Endodermal cell (in vitro differentiated cells): ENCODE results near the gene FGF12. TPM values are rescaled to one million over a fixed set of nuclear protein-coding genes. Genes with fewer than 3 reads are reported as not detected.
A peak's percentile ranks its signal among the peaks of the same experiment; 100 is the strongest.
"Not testable (repeated sequence)": the region's sequence is repeated elsewhere in the genome, so short reads cannot be mapped to it uniquely, and the experiment has no call there.

Experiments used
- DNase-seq: peaks from one replicate; pipeline ENCODE4 v3.0.0-alpha.2; 2017
- H3K27ac ChIP-seq: 2 replicates; pipeline ENCODE4 v1.5.1; 2013; ENCODE audit warnings: mild to moderate bottlenecking, low read depth, low read length, moderate library complexity
- H3K27me3 ChIP-seq: 2 replicates; pipeline ENCODE4 v1.6.1; 2013; ENCODE audit warnings: mild to moderate bottlenecking, low read length, moderate library complexity; ENCODE audit not compliant: insufficient read depth, control insufficient read depth, poor library complexity, severe bottlenecking
- H3K36me3 ChIP-seq: 2 replicates; pipeline ENCODE4 v1.7.0; 2013; ENCODE audit warnings: mild to moderate bottlenecking, low read length, moderate library complexity; ENCODE audit not compliant: control insufficient read depth, insufficient read depth
- H3K4me1 ChIP-seq: one replicate; pipeline ENCODE4 v1.7.0; 2013; ENCODE audit warnings: low read length; ENCODE audit not compliant: control insufficient read depth, insufficient read depth
- H3K4me3 ChIP-seq: 2 replicates; pipeline ENCODE4 v1.5.1; 2013; ENCODE audit warnings: mild to moderate bottlenecking, low read length, moderate library complexity
- H3K9ac ChIP-seq: 2 replicates; pipeline ENCODE4 v1.6.1; 2013; ENCODE audit warnings: mild to moderate bottlenecking, low read length, moderate library complexity; ENCODE audit not compliant: poor library complexity, severe bottlenecking; ENCODE audit errors: extremely low read depth
- H3K9me3 ChIP-seq: 2 replicates; pipeline ENCODE4 v1.6.1; 2013; ENCODE audit warnings: mild to moderate bottlenecking, low read length, moderate library complexity; ENCODE audit not compliant: control insufficient read depth
- H3K27ac Mint-ChIP-seq: 2 replicates; pipeline ENCODE4 v1.8.0; 2020; ENCODE audit warnings: mixed read lengths
- H3K27me3 Mint-ChIP-seq: 2 replicates; pipeline ENCODE4 v1.8.0; 2021; ENCODE audit warnings: mild to moderate bottlenecking, mixed read lengths; ENCODE audit not compliant: insufficient read depth
- H3K36me3 Mint-ChIP-seq: 2 replicates; pipeline ENCODE4 v1.8.0; 2020; ENCODE audit warnings: low read depth, mixed read lengths
- H3K4me1 Mint-ChIP-seq: 2 replicates; pipeline ENCODE4 v1.8.0; 2020; ENCODE audit warnings: mixed read lengths
- H3K4me3 Mint-ChIP-seq: 2 replicates; pipeline ENCODE4 v1.8.0; 2020; ENCODE audit warnings: mild to moderate bottlenecking, moderate library complexity, mixed read lengths
- H3K9me3 Mint-ChIP-seq: 2 replicates; pipeline ENCODE4 v1.8.0; 2020; ENCODE audit warnings: mild to moderate bottlenecking, mixed read lengths
- CTCF ChIP-seq: fragments of 200-600 bp; sonication (generic); conservative IDR thresholded peaks from 2 replicates; pipeline ENCODE4 v1.5.0; 2021; ENCODE audit warnings: antibody characterized with exemption, mild to moderate bottlenecking
- WGBS, 2 experiments: methylation state at CpG; one replicate each; pipeline versions ENCODE4 v1.1.5 to v1.1.7; 2013; ENCODE audit warnings: missing lambda C conversion rate in 2 of 2, mixed read lengths in 1 of 2; ENCODE audit not compliant: insufficient coverage in 1 of 2, insufficient read length in 1 of 2; 5-methylcytosine and 5-hydroxymethylcytosine counted together
- long read RNA-seq, 4 experiments: library from polyadenylated mRNA in 2 of 4; library from RNA in 1 of 4; library from capped mRNA in 1 of 4; stranded (forward) in 3 of 4; unstranded in 1 of 4; transcript quantifications; one replicate each; pipeline ENCODE4 v2.0.0, GENCODE V29; 2020 to 2021; ENCODE audit warnings: inconsistent platforms in 1 of 4
- polyA plus RNA-seq, 2 experiments: library from polyadenylated mRNA; stranded (reverse); fragments of 50-300 nt; gene quantifications; one replicate each; pipeline ENCODE4 v1.2.3, GENCODE V29; 2013
- total RNA-seq, 2 donors: library from RNA; stranded (reverse); fragmentation: NEBNext Ultra II Directional in 1 of 2; extraction: Animal tissue kit (Norgen Biotek cat#: 25700) in 1 of 2; gene quantifications; 2 replicates in 1 of 2; 3 replicates in 1 of 2; pipeline ENCODE4 v1.2.1, GENCODE V29; 2021

Gene FGF12
- 10 to 100 TPM; 22.9 to 25.2 TPM for total RNA-seq
- polyA plus RNA-seq (2013, experiment 1 of 2): 9.4 TPM
- polyA plus RNA-seq (2013, experiment 2 of 2): 11.3 TPM
- long read RNA-seq, experiment 1, transcript FGF12-207 (5 exons, 3,058 nt): major isoform, 9 of 18 reads
- long read RNA-seq, experiment 1, partial matches to known transcripts: 0 of 18 reads
- long read RNA-seq, experiment 1, other reads (novel, unspliced or antisense): 9 of 18 reads
- long read RNA-seq, experiment 2, transcript FGF12-207 (5 exons, 3,058 nt): major isoform, 16 of 25 reads
- long read RNA-seq, experiment 2, partial matches to known transcripts: 0 of 25 reads
- long read RNA-seq, experiment 2, other reads (novel, unspliced or antisense): 9 of 25 reads
- long read RNA-seq, experiment 3, transcript FGF12-207 (5 exons, 3,058 nt): major isoform, 49 of 65 reads
- long read RNA-seq, experiment 3, partial matches to known transcripts: 1 of 65 reads
- long read RNA-seq, experiment 3, other reads (novel, unspliced or antisense): 15 of 65 reads
- long read RNA-seq, experiment 4, transcript FGF12-207 (5 exons, 3,058 nt): major isoform, 5 of 6 reads
- long read RNA-seq, experiment 4, partial matches to known transcripts: 0 of 6 reads
- long read RNA-seq, experiment 4, other reads (novel, unspliced or antisense): 1 of 6 reads

- TF ChIP-seq CTCF: no peak
- H3K9me3 ChIP-seq: no peaks in the 10 kb centered on the region
- peaks cover 9% of the 10 kb centered on the region for H3K27me3 Mint-ChIP-seq
- H3K27ac Mint-ChIP-seq: no peak within 1 kb of the TSS
- no peaks in the 10 kb centered on the region for H3K4me1 ChIP-seq
- no peaks in the 10 kb centered on the region for H3K36me3 ChIP-seq
- H3K4me3 Mint-ChIP-seq: peak within 1 kb of the TSS; percentile 51
- peak within 1 kb of the TSS; percentile 79 for H3K4me3 ChIP-seq
- no peak within 1 kb of the TSS for H3K9ac ChIP-seq
- H3K4me1 Mint-ChIP-seq: peaks cover 8% of the 10 kb centered on the region
- H3K27ac ChIP-seq: no peak within 1 kb of the TSS
- 4 to 11% methylated on average over 20 to 36 of the region's 36 CpGs for WGBS, 2 experiments
- DNase-seq: peak; percentile 99
- peaks cover 21% of the 10 kb centered on the region for H3K27me3 ChIP-seq
- H3K36me3 Mint-ChIP-seq: no peaks in the 10 kb centered on the region
- no peaks in the 10 kb centered on the region for H3K9me3 Mint-ChIP-seq
These were observed at the start of gene FGF12 for GRCh38 chr3:192727032-192727847. TSS of gene FGF12 (minus strand) at chr3:192727541.

GRCh38 chr3:192774341-192774740 is 47.0 kb upstream of the FGF12 start:
- H3K4me3 Mint-ChIP-seq: not testable (repeated sequence)
- WGBS, 2 experiments: 84 to 100% methylated on average over 2 to 4 of the region's 4 CpGs

GRCh38 chr3:192772240-192772894 is 45.0 kb upstream of the FGF12 start:
- Histone ChIP-seq H3K9ac (no peak overlapping the region), H3K36me3 (no peaks in the 10 kb centered on the region), H3K27ac (no peak overlapping the region), H3K9me3 (peaks cover 15% of the 10 kb centered on the region), H3K4me1 (no peaks in the 10 kb centered on the region), H3K4me3 (no peak overlapping the region), H3K27me3 (no peaks in the 10 kb centered on the region)
- TF ChIP-seq CTCF: peak; percentile 86
- peaks cover 5% of the 10 kb centered on the region for H3K36me3 Mint-ChIP-seq
- DNase-seq: peak; percentile 87
- peaks cover 30% of the 10 kb centered on the region for H3K9me3 Mint-ChIP-seq
- peaks cover 3% of the 10 kb centered on the region for H3K4me1 Mint-ChIP-seq
- no peaks in the 10 kb centered on the region for H3K27me3 Mint-ChIP-seq
- no peak overlapping the region for H3K4me3 Mint-ChIP-seq
- H3K27ac Mint-ChIP-seq: no peak overlapping the region
- WGBS, 2 experiments: 43 to 52% methylated on average over 4 to 5 of the region's 5 CpGs

More at GRCh38 chr3:192774341-192774740, 47.0 kb upstream of the FGF12 start:
- H3K36me3 Mint-ChIP-seq, H3K27ac ChIP-seq, H3K36me3 ChIP-seq, H3K4me1 Mint-ChIP-seq, H3K27me3 Mint-ChIP-seq, DNase-seq, H3K27ac Mint-ChIP-seq, H3K4me1 ChIP-seq, H3K4me3 ChIP-seq, H3K27me3 ChIP-seq, H3K9ac ChIP-seq: not testable (repeated sequence)
- H3K9me3 Mint-ChIP-seq: peaks cover 30% of the 10 kb centered on the region
- peaks cover 15% of the 10 kb centered on the region for H3K9me3 ChIP-seq
